ENCODE results near the gene TNFSF10. TPM values are rescaled to one million over a fixed set of nuclear protein-coding genes. Genes with fewer than 3 reads are reported as not detected.
A peak's percentile ranks its signal among the peaks of the same experiment; 100 is the strongest.
"Not testable (repeated sequence)": the region's sequence is repeated elsewhere in the genome, so short reads cannot be mapped to it uniquely, and the experiment has no call there.

The TNFSF10 gene
- total and polyA plus RNA-seq, 2 of the 4 experiments (the other 2 are of a cell fraction), result 0.63 to 1.3 TPM

DNA sequence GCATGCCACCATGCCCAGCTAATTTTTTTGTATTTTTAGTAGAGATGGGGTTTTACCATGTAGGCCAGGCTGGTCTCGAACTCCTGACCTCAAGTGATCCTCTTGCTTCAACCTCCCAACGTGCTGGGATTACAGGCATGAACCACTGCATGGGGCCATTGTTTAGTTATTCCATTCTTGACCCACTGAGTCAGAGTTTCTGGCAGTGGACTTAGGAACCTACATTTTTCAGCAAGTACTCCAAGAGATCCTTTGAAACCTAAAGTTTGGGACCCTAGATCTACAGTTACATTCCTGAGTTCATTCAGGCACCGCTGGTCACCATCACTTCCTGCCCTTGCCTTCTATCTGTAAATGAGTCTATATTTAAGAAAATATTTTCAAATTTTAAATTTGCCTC, 1.4 kb upstream of the TNFSF10 start:
- ATAC-seq (ENCODE audit: low read depth), result peak; percentile 64
- 49% methylated on average over 3 of the region's 3 CpGs; no CpG with 5 or more reads in 1 of the 2 experiments for WGBS, 2 experiments (ENCODE audit: extremely low coverage in 2 of 2, insufficient read length in 1 of 2)
- Histone ChIP-seq H4K8ac (ENCODE audit: low read depth in 2 of 2, low read length in 2 of 2) (no peak overlapping the region), H3K27ac (ENCODE audit: insufficient read depth, low read length) (no peak overlapping the region), H3K9me3 (ENCODE audit: control insufficient read depth, insufficient read depth, low read length) (no peaks in the 10 kb centered on the region), H3K27me3 (ENCODE audit: control insufficient read depth, insufficient read depth, low read length) (no peaks in the 10 kb centered on the region), H3K4me3 (ENCODE audit: insufficient read depth, low read depth, low read length) (no peak overlapping the region), H3K9me1 (ENCODE audit: insufficient read depth, low read length) (no peaks in the 10 kb centered on the region), H2AK9ac (replicated peaks; ENCODE audit: low read depth, low read length, poor library complexity) (no peak overlapping the region), H3K4me1 (ENCODE audit: control insufficient read depth, insufficient read depth, low read length) (peaks cover 11% of the 10 kb centered on the region), H3K36me3 (ENCODE audit: control insufficient read depth, insufficient read depth, low read length) (no peaks in the 10 kb centered on the region), H2BK5ac (ENCODE audit: low read depth, low read length, poor library complexity, severe bottlenecking) (peak overlapping the region; percentile 76), H3K4me2 (ENCODE audit: low read depth, low read length) (no peak overlapping the region), H4K91ac (ENCODE audit: insufficient read depth, low read depth, low read length) (no peak overlapping the region), H2BK15ac (ENCODE audit: low read depth, low read length) (no peak overlapping the region), H3K79me1 (ENCODE audit: low read depth in 1 of 2, low read length in 2 of 2) (no peaks in the 10 kb centered on the region), H3K14ac (replicated peaks; ENCODE audit: low read depth, low read length) (no peak overlapping the region), H3K4ac (ENCODE audit: low read depth, low read length) (no peak overlapping the region; the same call in 1 of the 2 replicates), H4K20me1 (ENCODE audit: insufficient read depth, low read length) (no peaks in the 10 kb centered on the region), H4K5ac (ENCODE audit: low read depth, low read length) (no peak overlapping the region), H2AFZ (replicated peaks; ENCODE audit: low read length, poor library complexity) (no peak overlapping the region), H3K56ac (ENCODE audit: extremely low read depth, insufficient read depth, low read length) (no peak overlapping the region), H3K18ac (ENCODE audit: low read depth, low read length) (no peak overlapping the region), H2AK5ac (ENCODE audit: low read depth, low read length) (no peak overlapping the region), H2BK120ac (ENCODE audit: low read depth, low read length) (no peak overlapping the region), H3K23ac (ENCODE audit: low read depth, low read length) (no peak overlapping the region), H2BK20ac (ENCODE audit: low read depth, low read length) (no peak overlapping the region), H3K9ac (ENCODE audit: low read depth, low read length) (no peak overlapping the region)
- DNase-seq, result peak; percentile 86
- ChIA-PET POLR2A (ENCODE audit: unreplicated experiment) (no interaction called here), CTCF (no interaction called here)
- in situ Hi-C loops (cut with MboI; ENCODE audit: low sequenced_read_pairs) (no loop called here), dilution Hi-C loops (cut with HindIII; ENCODE audit: low sequenced_read_pairs, unreplicated experiment) (no loop called here), intact Hi-C loops (cut with micrococcal nuclease) (no loop called here)
- BruUV-seq (replicated peaks), result no TSS peak
- no peak for TF ChIP-seq CEBPB (IDR thresholded peaks at IDR 0.05; ENCODE audit: low read depth, low read length)
- TF ChIP-seq RCOR1 (IDR thresholded peaks at IDR 0.05; ENCODE audit: insufficient replicate concordance, low read length), result peak; percentile 15
- TF ChIP-seq, protein P1, sequence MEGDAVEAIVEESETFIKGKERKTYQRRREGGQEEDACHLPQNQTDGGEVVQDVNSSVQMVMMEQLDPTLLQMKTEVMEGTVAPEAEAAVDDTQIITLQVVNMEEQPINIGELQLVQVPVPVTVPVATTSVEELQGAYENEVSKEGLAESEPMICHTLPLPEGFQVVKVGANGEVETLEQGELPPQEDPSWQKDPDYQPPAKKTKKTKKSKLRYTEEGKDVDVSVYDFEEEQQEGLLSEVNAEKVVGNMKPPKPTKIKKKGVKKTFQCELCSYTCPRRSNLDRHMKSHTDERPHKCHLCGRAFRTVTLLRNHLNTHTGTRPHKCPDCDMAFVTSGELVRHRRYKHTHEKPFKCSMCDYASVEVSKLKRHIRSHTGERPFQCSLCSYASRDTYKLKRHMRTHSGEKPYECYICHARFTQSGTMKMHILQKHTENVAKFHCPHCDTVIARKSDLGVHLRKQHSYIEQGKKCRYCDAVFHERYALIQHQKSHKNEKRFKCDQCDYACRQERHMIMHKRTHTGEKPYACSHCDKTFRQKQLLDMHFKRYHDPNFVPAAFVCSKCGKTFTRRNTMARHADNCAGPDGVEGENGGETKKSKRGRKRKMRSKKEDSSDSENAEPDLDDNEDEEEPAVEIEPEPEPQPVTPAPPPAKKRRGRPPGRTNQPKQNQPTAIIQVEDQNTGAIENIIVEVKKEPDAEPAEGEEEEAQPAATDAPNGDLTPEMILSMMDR (conservative IDR thresholded peaks at IDR 0.05; ENCODE audit: low read depth, low read length), result no peak
- TF ChIP-seq BHLHE40 (IDR thresholded peaks at IDR 0.05; ENCODE audit: low read depth, low read length), result peak; percentile 44; the same call in 1 of the 2 replicates

DNA sequence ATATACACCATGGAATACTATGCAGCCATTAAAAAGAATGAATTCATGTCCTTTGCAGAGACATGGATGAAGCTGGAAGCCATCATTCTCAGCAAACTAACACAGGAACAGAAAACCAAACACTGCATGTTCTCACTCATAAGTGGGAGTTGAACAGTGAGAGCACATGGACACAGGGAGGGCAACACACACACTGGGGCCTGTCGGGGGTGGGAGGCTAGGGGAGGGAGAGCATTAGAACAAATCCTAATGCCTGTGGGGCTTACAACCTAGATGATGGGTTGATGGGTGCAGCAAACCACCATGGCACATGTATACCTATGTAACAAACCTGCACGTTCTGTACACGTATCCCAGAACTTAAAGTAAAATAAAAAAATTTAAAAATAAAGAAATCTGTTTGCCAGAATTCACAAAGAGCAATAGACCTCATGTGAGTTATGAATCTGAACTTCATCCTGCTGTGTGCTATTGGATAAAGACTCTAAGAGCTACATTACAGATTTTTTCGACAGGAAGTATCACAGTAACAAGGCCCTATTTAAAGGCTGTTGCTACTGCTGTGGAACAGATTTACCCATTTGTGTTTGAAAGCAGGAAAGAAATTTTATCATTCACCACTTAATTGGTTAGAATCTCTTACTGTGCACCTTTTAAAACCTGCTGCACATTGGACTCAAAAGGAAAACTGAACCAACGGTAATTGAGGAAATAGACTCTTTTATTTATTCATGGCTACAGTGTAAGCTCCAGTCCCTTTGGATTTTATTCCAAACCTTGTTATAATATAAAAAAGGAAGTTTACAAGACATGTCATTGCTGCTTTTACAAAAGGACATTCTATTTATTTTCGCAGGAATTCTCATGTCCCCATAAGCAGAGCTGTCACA, 1.1 kb downstream of the TNFSF10 start:
- H4K5ac ChIP-seq (ENCODE audit: low read depth, low read length); ATAC-seq (ENCODE audit: low read depth); H2AFZ ChIP-seq (replicated peaks; ENCODE audit: low read length, poor library complexity); H3K36me3 ChIP-seq (ENCODE audit: control insufficient read depth, insufficient read depth, low read length); H2BK120ac ChIP-seq (ENCODE audit: low read depth, low read length); H3K9me1 ChIP-seq (ENCODE audit: insufficient read depth, low read length); H4K8ac ChIP-seq (ENCODE audit: low read depth in 2 of 2, low read length in 2 of 2); H2BK20ac ChIP-seq (ENCODE audit: low read depth, low read length); H2BK5ac ChIP-seq (ENCODE audit: low read depth, low read length, poor library complexity, severe bottlenecking); H2BK15ac ChIP-seq (ENCODE audit: low read depth, low read length); H3K4ac ChIP-seq (ENCODE audit: low read depth, low read length); H2AK5ac ChIP-seq (ENCODE audit: low read depth, low read length); H3K79me1 ChIP-seq (ENCODE audit: low read depth in 1 of 2, low read length in 2 of 2); dilution Hi-C loops (cut with HindIII; ENCODE audit: low sequenced_read_pairs, unreplicated experiment); H3K56ac ChIP-seq (ENCODE audit: extremely low read depth, insufficient read depth, low read length); H3K9me3 ChIP-seq (ENCODE audit: control insufficient read depth, insufficient read depth, low read length); DNase-seq; H4K20me1 ChIP-seq (ENCODE audit: insufficient read depth, low read length); H3K27me3 ChIP-seq (ENCODE audit: control insufficient read depth, insufficient read depth, low read length); H3K27ac ChIP-seq (ENCODE audit: insufficient read depth, low read length); H3K9ac ChIP-seq (ENCODE audit: low read depth, low read length); H4K91ac ChIP-seq (ENCODE audit: insufficient read depth, low read depth, low read length); H3K4me3 ChIP-seq (ENCODE audit: insufficient read depth, low read depth, low read length); H3K4me2 ChIP-seq (ENCODE audit: low read depth, low read length); H2AK9ac ChIP-seq (replicated peaks; ENCODE audit: low read depth, low read length, poor library complexity); H3K23ac ChIP-seq (ENCODE audit: low read depth, low read length); H3K14ac ChIP-seq (replicated peaks; ENCODE audit: low read depth, low read length); H3K18ac ChIP-seq (ENCODE audit: low read depth, low read length); in situ Hi-C loops (cut with MboI; ENCODE audit: low sequenced_read_pairs); POLR2A ChIA-PET (ENCODE audit: unreplicated experiment); intact Hi-C loops (cut with micrococcal nuclease); BruUV-seq (replicated peaks): not testable (repeated sequence)
- H3K4me1 ChIP-seq (ENCODE audit: control insufficient read depth, insufficient read depth, low read length), result peaks cover 10% of the 10 kb centered on the region
- CTCF ChIA-PET, result interaction anchor here (1.2 kb wide), 1 partner anchor 35 kb away, joined by 4 read pairs; no protein-coding TSS in a partner anchor
- no CpG with 5 or more reads among the region's 6 CpGs for WGBS, 2 experiments (ENCODE audit: extremely low coverage in 2 of 2, insufficient read length in 1 of 2)
